H1 (cell line): Measurements from ENCODE around the gene GNRHR. TPM values are rescaled to one million over a fixed set of nuclear protein-coding genes. Genes with fewer than 3 reads are reported as not detected.

Experiments used
- CHD1 ChIP-seq: IDR thresholded peaks from 2 replicates; pipeline ENCODE4 v1.6.1; 2012; ENCODE audit warnings: low read depth, low read length, improper control_type of control experiment
- SP1 ChIP-seq: IDR thresholded peaks from 2 replicates; pipeline ENCODE4 v1.6.1; 2011; ENCODE audit warnings: low read depth, low read length
- SP4 ChIP-seq: IDR thresholded peaks from 2 replicates; pipeline ENCODE4 v1.6.1; 2012; ENCODE audit warnings: low read length, inconsistent platforms
- polyA plus RNA-seq, 7 experiments: library from polyadenylated mRNA; depleted of rRNA in 3 of 7; stranded (reverse) in 5 of 7; unstranded in 2 of 7; fragments of >200 nt in 5 of 7; fragments of 200-250 nt in 2 of 7; gene quantifications; 1 replicate in 5 of 7; 2 replicates in 1 of 7; 4 replicates in 1 of 7; pipeline versions ENCODE4 v1.2.1 to v1.2.3, GENCODE V29; 2011 to 2013; ENCODE audit warnings: missing spikeins in 2 of 7, mixed read lengths in 2 of 7
- total RNA-seq: library from RNA; stranded (reverse); fragmentation: NEBNext Ultra II Directional; extraction: Animal tissue kit (Norgen Biotek cat#: 25700); gene quantifications from 2 replicates; pipeline ENCODE4 v1.2.1, GENCODE V29; 2021

Gene GNRHR
- total and polyA plus RNA-seq, 2 of the 8 experiments (the other 6 are each of a cell fraction or from before 2014, with no cell fraction given) = not detected

DNA sequence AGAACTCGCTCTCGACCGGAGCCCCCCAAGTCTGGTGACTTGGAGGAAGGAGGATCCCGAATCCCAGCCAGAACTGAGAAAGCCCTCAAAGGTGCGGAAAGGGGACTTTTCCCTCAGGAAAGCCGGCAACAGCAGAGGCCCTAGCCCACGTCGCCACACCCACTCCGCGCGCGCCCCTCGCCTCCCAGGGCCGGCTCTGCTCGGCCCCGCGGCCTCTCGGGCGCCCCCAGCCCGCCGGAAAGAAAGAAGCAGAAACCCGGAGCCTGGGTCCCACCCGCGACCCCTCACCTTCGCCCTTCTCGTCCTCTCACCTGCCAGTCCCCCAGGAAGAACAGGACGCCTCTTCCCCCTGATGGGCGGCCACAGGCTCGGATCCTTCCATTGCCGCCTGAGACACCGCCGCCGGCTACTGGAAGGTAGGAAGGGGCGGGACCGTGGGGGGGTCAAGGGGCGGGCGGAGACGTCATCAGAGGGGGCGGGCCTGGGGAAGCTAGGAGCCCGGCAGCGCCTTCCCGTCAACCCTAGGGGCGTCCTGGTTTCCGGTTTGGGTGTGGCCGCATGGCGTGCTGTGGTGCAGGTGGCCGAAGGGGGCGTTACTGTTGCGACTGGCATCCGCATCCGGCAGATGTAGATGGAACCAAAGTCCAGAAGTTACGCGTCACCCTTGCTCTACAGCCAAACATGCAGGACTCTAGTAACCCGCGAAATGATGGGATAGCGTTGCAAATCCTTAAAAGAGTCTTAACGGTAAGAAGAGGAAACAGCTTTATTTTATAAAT lies 53.3 kb downstream of the GNRHR start, which contains the start of gene UBA6 (continued):
- peak; percentile 47; the same call in 1 of the 2 replicates for TF ChIP-seq SP1
- TF ChIP-seq CHD1 = no peak
- no peak; the same call in 1 of the 2 replicates for TF ChIP-seq SP4
